GM21528 (cell line): ENCODE results near the gene ACVR1B.

Source experiments
- ATAC-seq: cut with Tn5 transposase; IDR thresholded peaks from one replicate; pipeline ENCODE4 v1.9.1; 2021; ENCODE audit warnings: mild to moderate bottlenecking, moderate library complexity; ENCODE audit not compliant: unreplicated experiment, low FRiP score

Gene ACVR1B

DNA sequence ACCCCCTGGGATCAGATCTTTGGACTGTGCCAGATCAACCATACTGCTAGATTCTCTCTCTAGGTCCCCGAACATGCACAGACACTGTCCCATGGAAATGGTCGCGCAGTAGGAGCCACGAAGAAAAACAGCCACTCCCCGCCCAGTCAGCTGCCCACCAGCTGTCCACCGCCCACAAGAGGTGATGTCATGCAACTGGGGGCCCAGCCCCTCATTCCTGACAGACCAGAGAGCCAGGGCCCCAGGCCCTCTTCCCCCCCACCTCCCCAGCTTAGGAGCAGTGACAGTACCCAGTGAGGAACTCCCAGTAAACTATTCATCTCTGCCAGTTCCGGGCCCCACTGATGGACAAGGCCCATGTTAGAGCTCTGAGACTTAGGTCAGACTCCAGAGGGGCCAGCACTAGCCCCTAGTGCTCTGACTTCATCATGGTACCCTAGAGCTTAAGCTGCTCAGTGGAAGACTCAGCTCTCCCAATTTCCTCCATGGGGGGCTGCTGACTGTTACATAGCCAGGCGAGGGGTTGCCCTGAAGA lies 51.6 kb downstream of the ACVR1B start:
- no peak for ATAC-seq

DNA sequence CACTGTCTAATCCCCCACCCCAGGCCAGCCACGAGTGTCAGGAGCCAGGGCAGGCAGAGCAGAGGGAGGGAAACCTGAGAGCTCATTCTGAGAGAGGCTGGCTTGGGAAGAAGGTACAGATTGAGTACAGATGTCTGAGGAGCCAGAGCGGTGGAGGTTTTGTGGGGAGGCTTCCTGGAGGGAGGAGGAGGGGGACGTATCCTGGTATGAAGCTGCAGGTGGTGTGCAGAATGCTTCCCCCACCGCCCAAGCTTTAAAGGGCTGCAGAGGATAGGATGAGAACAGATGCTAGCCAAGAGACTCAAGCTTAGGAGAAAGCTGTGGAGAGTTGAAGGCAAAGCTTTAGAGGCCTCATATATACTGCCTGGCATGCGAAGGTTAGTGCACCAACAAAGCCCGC lies 52.1 kb downstream of the ACVR1B start:
- no peak for ATAC-seq

DNA sequence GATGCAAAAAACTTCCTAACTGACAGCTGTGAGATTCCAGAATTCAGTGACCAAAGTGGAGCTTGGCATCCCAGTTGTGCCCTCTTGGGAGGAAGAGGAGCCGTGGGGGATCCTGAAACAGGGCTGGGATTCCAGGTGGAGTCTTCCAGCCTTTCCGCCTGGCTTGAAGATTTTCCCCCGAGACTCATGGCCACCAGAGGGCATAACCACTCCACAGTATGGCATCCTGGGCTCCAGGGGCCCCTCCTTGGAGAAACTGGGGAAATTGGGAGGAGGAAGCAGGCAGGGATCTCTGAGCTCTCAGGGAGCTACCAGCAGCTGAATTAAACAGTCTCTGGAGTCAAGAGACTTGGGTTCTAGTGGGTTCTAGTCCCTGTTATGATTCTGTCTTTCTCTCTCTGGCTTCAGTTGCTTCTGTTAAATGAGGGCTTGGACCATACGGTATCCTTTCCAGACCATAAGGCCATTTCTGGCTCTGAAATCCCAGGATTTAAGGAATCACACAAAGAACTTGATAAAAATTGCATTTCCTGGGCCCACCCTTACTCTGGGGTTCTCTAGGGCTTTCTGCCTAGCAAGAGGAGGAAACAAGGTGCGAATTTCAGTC lies 52.6 kb downstream of the ACVR1B start:
- ATAC-seq: no peak

DNA sequence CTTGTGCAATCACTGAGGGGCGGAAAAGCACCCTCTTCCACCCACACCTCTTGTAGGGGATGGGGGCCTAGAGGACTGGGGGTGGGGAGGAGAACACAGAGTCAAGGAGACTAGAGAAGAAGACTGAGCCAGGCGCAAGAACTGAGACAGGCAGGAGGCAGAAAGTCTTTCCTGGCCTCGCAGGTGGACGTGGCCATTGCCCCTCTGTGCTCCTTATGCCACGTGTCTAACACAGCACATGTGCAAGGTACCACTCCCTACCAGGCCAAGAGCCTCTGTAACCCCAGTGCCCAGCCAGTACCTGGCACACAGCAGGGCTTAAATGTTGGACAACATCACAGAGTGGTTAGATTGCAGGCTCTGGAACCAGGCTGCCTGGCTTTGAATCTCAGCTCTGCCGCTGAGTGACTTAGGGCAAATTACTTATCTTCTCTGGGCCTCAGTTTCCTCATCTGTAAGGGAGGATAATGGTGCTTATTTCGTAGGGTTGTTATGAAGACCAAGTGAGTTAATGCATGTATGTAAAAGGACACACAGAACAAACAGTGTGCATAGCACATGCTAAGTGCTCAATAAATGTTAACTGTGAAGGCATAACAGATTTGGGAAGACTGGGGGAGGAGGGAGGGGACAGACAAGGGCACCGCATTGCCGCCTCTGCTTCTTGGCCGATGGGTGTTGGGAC lies 53.9 kb downstream of the ACVR1B start:
- no peak for ATAC-seq

DNA sequence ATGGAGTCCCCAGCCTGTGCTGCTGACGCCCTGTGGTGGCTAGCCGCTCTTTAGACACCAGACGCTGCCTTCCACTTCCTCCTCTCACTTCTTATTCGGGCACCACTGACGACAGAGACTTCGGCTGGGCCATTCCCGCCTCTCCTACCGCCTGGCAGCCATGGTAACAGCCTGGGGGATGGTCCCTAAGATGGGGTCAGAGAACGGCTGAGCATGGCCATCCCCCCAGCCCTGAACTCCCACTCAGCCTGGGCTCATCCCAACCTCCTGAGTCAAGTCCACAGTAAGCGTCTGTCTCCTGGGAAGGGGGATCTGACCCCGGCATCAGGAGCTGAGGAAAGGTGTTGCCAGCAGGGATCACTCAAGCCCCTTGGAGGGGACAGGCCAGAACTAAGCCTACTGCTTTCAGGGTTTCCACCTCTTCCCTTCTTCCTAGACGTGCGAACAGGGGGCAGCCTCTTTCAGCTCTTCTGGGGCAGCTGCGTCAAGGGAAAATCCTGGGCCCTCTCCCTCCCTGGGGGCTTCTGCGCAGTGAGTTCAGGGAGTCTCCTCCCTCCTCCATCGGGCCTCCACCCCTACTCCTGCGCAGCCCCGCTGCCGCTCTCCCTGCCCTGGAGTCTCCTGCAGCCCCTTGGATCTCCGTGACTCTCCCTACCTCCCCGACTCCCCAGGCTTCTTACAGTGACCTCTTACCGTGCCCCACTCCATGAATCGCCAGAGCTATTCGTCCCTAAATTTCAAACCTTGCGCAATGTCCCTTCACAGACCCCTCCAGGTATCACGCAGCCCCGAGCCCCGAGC lies 54.6 kb downstream of the ACVR1B start:
- peak; percentile 70 for ATAC-seq

DNA sequence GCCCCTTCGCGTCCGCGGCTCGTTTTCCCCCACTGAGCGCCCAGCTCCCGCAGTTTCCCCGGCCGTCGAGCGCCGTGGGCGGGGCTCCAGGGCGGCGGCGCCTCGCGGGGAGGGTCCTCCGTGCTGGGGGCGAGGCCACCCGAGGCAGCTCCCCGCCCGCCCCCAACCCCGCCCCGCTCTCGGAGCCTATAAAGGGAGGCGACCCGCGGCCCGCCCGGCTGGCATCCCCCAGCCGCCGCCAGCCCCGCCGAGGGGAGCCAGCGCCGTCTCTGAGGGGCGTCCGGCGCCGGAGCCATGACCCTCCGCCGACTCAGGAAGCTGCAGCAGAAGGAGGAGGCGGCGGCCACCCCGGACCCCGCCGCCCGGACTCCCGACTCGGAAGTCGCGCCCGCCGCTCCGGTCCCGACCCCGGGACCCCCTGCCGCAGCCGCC lies 55.2 kb downstream of the ACVR1B start, which contains the start of gene TAMALIN:
Gene TAMALIN, plus strand, starts transcription at position 221 of the 432 bp plus-strand sequence. Its CDS starts 74 bp downstream, at position 295.
- ATAC-seq: no peak

DNA sequence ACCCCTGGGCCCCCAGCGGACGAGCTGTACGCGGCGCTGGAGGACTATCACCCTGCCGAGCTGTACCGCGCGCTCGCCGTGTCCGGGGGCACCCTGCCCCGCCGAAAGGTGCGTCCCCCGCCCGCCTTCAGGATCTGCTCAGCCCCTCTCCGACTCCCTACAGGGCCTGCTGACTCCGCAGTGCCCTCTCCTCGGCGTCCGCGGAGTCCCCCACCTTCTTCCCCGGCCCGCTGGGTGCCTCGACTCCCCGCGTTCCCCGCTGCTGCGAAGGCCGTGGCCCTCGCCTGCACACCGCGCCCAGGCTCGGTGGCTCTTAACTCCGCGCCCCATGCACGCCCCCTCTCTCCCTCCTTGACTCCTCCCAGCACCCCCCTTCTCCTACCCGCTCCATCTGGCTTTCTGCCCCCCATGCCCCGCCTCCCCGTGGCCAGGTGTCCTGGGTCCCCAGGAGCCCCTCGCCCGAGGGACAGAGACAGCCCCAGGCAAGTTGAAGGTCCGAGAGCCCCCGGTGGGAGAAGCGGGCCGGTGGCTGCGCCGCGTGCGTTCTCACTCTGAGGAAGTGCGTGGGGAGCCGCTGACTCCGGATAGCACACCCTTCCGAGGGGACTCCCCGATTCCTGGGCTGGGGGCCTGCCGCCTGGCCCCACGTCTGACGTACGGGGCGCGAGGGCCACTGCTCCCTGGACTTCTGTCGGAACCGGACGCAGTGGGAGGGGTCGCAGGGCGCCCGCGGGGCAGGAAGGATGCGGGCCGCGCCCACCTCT lies 55.8 kb downstream of the ACVR1B start:
- no peak for ATAC-seq

DNA sequence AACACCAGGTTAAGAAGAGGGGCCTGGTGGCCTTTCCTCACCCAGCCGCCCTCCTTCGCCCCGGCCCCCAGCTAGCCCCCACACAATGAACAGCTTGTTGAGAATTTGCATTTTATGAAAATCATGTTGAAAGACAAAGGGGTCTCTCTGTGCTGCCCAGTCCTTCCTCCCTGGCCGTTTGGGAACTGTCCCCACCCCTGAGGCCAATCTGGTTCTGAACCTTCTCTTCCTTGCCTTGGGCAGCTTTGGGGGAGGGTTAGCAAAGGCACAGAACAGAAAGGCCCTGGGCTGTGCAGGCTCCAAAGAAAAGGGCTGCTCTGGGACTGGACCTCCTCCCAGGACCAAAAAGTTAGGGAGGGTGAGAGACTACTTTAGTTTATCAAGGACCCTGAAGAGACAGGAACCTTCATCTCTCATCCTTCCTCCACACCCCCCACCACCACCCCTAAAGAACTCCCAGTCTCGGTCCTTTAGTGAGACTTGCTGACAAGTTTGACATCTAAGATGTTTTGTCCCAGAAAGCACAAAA lies 56.5 kb downstream of the ACVR1B start:
- no peak for ATAC-seq

DNA sequence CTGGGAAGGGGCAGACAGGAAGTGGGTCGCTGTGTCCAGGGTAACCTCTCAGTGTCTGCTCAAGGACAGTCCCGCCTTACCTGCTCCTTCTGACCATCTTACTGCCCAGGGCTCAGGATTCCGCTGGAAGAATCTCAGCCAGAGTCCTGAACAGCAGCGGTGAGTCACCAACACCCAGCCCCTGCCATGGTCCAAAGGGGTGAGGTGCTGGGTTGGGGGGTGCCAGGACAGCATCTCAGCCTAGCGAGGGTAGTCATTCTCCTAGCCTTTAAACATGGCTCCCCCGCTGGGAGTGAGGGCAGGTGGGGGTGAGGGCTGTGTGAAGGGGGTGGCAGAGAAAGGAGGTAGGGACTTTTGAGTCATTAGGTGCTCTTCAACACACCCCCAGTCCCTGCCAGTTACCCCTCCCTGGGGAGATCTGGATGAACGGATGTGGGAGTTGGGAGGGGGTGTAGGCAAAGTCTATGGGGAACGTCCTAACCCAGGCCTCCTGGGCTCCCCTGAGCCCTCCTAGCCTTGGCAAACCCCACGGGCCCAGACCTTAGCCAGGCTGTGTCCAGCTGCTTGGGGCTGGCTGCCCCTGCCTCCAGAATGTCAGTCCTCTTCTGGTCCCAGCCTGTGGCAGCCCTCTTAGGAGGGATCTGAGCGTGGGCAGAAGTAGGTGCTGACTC lies 57.7 kb downstream of the ACVR1B start:
- ATAC-seq: no peak

DNA sequence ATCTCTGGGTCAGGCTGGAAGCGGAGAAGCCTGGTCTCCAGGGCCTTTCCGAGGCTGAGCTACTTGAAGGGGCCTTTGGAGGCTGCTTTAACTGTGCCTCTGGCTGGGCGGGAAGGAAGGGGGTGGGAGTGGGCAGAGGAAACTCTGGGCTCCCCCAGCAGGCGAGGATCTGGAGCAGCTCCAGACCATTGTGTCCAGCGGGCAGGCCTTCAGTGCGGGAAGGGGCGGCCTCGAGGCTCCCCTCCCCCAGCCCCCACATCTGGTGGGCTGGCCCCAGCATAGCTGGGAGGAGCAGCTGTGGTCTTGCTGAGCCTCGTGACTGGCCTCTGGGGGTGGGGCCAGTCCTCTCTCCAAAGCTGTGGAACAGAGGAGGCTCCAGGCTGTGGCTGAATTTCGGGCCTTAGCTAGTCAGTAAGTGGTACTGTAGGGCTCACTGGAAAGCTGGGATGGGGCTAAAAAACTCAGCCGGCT lies 58.7 kb downstream of the ACVR1B start:
- no peak for ATAC-seq

DNA sequence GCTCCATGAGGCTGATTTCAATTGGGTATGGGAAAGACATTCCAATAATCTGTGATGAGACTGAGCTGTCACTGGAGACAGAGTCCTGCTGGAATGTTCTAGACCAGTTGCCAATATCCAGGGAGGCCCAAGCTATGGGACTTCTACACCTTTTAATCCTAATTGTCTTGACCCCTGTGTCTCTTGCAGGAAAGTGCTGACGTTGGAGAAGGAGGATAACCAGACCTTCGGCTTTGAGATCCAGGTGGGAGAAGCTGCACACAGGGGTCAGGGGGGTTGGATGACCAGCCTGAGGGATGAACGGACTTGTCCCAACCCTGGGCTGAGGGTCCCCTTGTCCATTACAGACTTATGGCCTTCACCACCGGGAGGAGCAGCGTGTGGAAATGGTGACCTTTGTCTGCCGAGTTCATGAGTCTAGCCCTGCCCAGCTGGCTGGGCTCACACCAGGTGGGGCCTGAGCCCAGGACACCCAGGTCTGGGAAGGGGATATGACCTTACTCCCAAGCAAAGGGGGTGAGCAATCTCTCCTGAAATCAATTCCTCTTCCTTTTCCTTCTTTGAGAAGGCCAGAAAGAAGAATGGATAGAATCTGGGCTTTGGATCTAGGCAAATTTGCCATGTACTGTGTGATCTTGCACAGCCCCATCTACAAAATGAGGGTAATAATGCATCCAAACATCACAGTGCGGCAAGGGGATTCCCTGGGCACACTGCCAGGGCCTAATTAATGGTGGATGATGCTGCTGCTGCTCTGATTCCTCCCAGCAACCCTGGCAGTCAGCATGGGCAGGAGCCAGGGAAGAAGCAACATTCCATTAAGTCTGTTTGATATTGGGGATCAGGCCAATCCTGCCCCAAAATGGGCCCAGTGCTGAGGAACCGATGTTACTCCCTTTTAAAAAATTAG lies 59.4 kb downstream of the ACVR1B start:
- no peak for ATAC-seq

DNA sequence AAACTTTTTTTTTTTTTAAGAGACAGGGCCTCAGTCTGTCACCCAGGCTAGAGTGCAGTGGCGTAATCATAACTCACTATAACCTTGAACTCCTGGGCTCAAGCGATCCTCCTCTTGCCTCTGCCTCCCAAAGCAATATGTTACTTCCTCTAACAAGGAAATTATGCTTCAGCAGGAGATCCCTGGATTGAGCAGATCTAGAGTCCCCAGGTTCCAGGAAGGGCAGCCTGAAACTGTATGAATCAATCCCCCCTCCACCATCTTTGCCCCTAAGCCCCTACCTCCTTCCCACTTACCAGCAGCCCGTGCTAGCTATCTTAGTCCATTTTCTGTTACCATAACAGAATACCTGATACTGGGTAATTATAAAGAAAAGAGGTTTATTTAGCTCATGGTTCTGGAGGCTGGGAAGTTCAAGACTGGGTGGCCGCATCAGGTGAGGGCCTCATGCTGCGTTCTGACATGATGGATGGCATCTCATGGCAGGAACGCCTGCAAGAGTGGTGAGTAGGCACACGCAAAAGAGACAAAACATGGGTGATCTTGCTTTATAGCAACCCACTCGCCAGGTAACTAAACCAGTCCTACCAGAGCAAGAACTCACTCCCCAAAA lies 60.2 kb downstream of the ACVR1B start:
- ATAC-seq: no peak

DNA sequence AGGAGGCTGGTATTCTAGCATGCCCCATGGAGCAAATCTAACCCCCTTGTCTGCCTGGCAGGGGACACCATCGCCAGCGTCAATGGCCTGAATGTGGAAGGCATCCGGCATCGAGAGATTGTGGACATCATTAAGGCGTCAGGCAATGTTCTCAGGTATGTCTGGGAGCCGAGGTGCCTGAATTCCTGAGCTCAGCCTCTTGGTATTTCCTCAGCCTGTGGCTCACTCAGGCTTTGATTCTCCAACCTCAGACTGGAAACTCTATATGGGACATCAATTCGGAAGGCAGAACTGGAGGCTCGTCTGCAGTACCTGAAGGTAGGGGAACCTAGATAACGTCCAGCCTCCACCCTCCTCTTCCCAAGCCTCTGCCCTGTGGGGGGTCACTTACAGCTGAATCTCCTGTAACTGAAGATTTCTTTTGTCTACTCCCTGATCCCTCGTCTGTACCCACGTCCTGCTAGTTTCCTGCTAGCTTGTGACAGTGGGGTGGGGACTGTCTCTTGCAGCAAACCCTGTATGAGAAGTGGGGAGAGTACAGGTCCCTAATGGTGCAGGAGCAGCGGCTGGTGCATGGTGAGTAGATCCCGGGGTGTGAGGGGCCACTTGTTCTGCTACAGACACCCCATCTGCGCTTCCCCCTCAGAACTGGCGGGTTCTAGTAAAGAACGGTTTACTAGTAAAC lies 62.3 kb downstream of the ACVR1B start:
- ATAC-seq: no peak

DNA sequence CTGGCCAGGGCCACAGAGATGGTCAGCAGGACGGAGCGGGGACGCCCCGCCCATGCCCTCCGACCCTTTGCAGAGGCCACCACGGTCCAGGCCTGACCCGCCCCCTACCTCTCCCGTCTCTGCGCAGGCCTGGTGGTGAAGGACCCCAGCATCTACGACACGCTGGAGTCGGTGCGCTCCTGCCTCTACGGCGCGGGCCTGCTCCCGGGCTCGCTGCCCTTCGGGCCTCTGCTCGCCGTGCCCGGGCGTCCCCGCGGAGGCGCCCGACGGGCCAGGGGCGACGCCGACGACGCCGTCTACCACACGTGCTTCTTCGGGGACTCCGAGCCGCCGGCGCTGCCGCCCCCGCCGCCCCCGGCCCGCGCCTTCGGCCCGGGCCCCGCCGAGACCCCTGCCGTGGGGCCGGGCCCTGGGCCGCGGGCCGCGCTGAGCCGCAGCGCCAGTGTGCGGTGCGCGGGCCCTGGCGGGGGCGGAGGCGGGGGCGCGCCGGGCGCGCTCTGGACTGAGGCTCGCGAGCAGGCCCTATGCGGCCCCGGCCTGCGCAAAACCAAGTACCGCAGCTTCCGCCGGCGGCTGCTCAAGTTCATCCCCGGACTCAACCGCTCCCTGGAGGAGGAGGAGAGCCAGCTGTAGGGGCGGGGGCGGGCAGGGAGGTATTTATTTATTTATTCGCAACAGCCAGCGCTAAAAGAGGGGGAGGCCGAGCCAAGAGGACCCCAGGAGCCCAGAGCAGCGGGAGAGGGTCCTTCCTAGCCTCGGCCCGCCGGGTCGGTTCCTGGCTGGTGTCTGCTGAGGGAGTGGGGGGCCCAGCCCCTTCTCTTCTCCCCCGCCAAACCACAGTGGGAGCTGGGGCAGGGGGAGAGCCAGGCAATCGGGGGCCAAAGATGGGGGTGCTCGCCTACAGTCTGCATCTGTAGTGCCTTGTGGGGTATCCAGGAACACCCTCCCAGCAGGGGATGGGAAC lies 63.4 kb downstream of the ACVR1B start:
- no peak for ATAC-seq

DNA sequence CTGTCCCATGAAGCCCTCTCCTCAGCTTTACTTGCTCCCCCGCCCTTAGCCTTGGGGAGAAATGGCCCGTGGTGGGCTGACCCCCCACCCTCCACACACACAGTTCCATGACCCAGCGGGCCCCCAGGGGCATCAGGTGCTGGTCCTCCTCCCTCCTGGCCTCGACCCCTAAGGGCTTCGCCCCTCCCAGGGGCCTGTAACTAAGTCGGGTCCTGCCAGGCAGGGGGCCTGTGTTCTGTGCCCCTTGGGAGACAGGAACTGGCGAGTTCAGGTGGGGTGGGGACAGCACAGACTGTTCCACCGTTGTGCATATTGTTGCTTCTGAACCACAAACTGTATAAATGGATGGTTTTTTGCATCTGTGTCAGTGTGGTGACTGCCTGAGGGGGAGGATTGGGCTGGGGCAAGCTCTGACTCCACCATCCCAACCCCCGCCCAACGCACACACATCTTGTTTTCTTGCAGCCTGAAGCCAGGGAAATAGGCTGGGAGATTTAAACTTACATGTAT lies 64.1 kb downstream of the ACVR1B start:
- no peak for ATAC-seq

DNA sequence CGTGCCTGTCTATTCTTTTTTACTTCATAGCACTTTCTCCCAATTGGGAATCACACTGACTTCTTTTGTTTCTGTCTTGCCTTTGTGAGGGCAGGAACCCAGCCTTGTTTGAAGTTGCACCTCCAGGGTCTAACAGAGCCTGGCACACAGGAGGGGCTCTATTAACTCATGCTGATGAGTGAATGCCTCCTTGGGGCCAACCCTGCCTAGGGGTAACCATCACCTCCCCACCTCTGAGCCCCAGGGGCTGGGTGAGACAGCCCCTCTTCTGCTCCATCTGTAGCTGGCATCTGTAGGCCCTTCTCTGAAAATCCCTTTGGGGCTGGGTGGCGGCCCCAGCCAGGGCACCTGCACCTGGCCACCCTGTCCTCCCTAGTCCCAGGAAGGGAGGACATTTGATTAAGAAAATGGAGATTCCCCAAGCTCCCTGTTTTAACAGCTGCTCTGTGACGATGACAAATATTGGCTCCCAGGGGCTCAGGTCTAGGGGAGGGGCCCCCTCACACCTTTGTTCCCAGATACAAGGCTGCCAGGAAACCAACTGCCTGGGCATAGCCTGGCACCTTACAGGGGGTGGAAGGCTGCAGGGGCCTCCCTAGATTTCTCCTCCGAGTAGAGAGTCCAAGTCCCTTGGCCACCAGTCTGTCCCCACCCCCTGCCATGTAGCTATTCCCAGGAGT lies 67.1 kb downstream of the ACVR1B start:
- no peak for ATAC-seq
